Lower leg skin (tissue), 3 donors: ENCODE measurements around the gene STXBP6.

Source experiments
- POLR2A ChIP-seq, 2 donors: fragments of 450-650 bp; IDR thresholded peaks; one replicate each; pipeline ENCODE4 v1.6.1; 2016 to 2017; ENCODE audit warnings: antibody characterized with exemption in 2 of 2, mild to moderate bottlenecking in 1 of 2, moderate library complexity in 1 of 2
- TF ChIP-seq, protein P1 (sequence below), 3 donors: fragments of 450-650 bp; IDR thresholded peaks; one replicate each; pipeline ENCODE4 v1.5.1; 2016; ENCODE audit warnings: antibody characterized with exemption in 3 of 3, mild to moderate bottlenecking in 3 of 3, moderate library complexity in 2 of 3

DNA sequence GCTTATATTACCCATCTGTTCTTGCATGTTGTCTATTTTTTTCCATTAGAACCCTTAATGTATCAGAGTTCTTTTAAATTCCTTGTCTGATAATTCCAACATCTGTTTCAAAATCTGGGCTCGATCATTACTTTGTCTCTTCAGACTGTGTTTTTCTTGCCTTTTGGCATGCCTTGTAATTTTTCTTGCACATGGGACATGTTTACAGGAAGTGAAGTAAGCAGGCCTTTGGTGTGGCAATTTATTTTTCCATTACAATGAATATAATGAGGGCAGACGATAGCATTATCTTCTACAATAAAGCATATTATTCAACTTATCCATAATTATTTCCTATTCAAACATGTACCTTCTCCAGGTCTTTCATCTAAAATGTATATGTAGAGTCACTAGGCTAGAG lies 48.3 kb downstream of the STXBP6 start:
- TF ChIP-seq, protein P1, sequence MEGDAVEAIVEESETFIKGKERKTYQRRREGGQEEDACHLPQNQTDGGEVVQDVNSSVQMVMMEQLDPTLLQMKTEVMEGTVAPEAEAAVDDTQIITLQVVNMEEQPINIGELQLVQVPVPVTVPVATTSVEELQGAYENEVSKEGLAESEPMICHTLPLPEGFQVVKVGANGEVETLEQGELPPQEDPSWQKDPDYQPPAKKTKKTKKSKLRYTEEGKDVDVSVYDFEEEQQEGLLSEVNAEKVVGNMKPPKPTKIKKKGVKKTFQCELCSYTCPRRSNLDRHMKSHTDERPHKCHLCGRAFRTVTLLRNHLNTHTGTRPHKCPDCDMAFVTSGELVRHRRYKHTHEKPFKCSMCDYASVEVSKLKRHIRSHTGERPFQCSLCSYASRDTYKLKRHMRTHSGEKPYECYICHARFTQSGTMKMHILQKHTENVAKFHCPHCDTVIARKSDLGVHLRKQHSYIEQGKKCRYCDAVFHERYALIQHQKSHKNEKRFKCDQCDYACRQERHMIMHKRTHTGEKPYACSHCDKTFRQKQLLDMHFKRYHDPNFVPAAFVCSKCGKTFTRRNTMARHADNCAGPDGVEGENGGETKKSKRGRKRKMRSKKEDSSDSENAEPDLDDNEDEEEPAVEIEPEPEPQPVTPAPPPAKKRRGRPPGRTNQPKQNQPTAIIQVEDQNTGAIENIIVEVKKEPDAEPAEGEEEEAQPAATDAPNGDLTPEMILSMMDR (IDR thresholded peaks at IDR 0.05): no peak
- no peak for TF ChIP-seq POLR2A (IDR thresholded peaks at IDR 0.05)
